Esophagus squamous epithelium (tissue), 5 donors: ENCODE results near the gene NUBPL. TPM values are rescaled to one million over a fixed set of nuclear protein-coding genes. Genes with fewer than 3 reads are reported as not detected.

Source experiments
- DNase-seq: peaks from one replicate; lab custom pipeline; 2025; lab: John Stamatoyannopoulos, UW
- H3K27ac ChIP-seq, 4 donors: fragments of 200-600 bp; sonication (generic); one replicate each; pipeline ENCODE4 v1.5.1; 2016 to 2019; ENCODE audit warnings: mild to moderate bottlenecking in 1 of 4
- H3K27me3 ChIP-seq, 4 donors: fragments of 200-600 bp; sonication (generic); 1 replicate in 3 of 4; 2 replicates in 1 of 4; pipeline versions ENCODE4 v1.5.1 to v1.6.0; 2017 to 2021; ENCODE audit warnings: antibody characterized with exemption in 1 of 4
- H3K36me3 ChIP-seq, 3 donors: fragments of 200-600 bp; sonication (generic); one replicate each; pipeline ENCODE4 v1.5.1; 2016 to 2019
- H3K4me1 ChIP-seq, 3 donors: fragments of 200-600 bp; sonication (generic); one replicate each; pipeline ENCODE4 v1.5.1; 2017 to 2019
- H3K4me3 ChIP-seq, 4 donors: fragments of 200-600 bp; sonication (generic); 1 replicate in 3 of 4; 2 replicates in 1 of 4; pipeline ENCODE4 v1.5.1; 2016 to 2019; ENCODE audit warnings: mild to moderate bottlenecking in 2 of 4, moderate library complexity in 1 of 4
- H3K9me3 ChIP-seq, 3 donors: fragments of 200-600 bp; sonication (generic); one replicate each; pipeline ENCODE4 v1.5.1; 2016 to 2019
- POLR2A ChIP-seq, 4 donors: fragments of 450-650 bp; IDR thresholded peaks; one replicate each; pipeline ENCODE4 v1.6.1; 2017; ENCODE audit warnings: antibody characterized with exemption in 4 of 4, mild to moderate bottlenecking in 4 of 4, moderate library complexity in 3 of 4
- WGBS, 2 donors: methylation state at CpG; one replicate each; pipeline ENCODE4 v1.1.5; 2018; 5-methylcytosine and 5-hydroxymethylcytosine counted together
- intact Hi-C: fragments of 100-400 bp; cut with DNase I; formaldehyde crosslinking; loops from one replicate; pipeline ENCODE4 v1.15.0; 2022
- total RNA-seq, 4 donors: library from RNA; depleted of rRNA; stranded (reverse); fragments of >200 nt; gene quantifications; one replicate each; pipeline ENCODE4 v1.1.0, GENCODE V29; 2016
- TF ChIP-seq, protein P1 (sequence below), 6 experiments: fragments of 450-650 bp in 4 of 6; fragments of 200-600 bp in 2 of 6; sonication (generic) in 2 of 6; IDR thresholded peaks; one replicate each; pipeline ENCODE4 v1.5.1; 2016 to 2019; ENCODE audit warnings: antibody characterized with exemption in 6 of 6, mild to moderate bottlenecking in 4 of 6, moderate library complexity in 4 of 6
- donor health status: DM: yes; HTN: yes; CAD: no.

NUBPL gene
- total RNA-seq, 4 donors from 2014 or later, result 2.9 to 8.4 (median 6.8) TPM

DNA sequence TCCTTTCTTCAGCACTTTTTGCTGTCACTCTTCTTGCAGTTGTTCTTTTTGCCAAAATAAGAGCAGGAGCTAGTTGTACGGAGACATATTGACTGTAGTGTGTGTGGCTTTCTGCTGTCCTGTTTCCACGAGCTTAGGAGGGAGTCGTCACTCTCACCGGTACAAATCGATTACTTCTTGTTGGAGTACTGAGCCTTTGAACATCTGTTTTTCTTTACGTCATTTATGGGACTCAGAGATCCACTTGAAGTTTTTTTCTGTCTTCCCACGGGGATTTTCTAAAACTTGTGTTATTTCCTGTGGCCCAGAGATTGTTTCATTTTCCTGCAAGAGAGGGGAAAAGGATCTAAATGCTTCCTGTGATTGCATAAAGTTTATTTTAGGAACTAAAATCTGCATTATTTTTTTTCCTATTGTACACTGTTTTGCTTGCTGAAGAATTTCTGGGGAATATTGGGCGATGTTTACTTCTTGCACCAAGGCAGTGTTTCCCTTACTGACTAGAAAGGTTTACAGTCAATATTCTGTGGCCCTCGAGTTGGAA, 316.1 kb downstream of the NUBPL start:
- H3K4me1 ChIP-seq, result no peaks in the 10 kb centered on the region
- 45 to 59% methylated on average over 9 of the region's 9 CpGs for WGBS, 2 donors
- no peaks in the 10 kb centered on the region for H3K36me3 ChIP-seq
- DNase-seq, result no peak
- H3K27ac ChIP-seq, result peak overlapping the region in 2 of 4 donors; percentile 11
- H3K27me3 ChIP-seq, result no peaks in the 10 kb centered on the region
- no peaks in the 10 kb centered on the region for H3K9me3 ChIP-seq
- intact Hi-C loops, result no loop called here
- TF ChIP-seq, protein P1, sequence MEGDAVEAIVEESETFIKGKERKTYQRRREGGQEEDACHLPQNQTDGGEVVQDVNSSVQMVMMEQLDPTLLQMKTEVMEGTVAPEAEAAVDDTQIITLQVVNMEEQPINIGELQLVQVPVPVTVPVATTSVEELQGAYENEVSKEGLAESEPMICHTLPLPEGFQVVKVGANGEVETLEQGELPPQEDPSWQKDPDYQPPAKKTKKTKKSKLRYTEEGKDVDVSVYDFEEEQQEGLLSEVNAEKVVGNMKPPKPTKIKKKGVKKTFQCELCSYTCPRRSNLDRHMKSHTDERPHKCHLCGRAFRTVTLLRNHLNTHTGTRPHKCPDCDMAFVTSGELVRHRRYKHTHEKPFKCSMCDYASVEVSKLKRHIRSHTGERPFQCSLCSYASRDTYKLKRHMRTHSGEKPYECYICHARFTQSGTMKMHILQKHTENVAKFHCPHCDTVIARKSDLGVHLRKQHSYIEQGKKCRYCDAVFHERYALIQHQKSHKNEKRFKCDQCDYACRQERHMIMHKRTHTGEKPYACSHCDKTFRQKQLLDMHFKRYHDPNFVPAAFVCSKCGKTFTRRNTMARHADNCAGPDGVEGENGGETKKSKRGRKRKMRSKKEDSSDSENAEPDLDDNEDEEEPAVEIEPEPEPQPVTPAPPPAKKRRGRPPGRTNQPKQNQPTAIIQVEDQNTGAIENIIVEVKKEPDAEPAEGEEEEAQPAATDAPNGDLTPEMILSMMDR (IDR thresholded peaks at IDR 0.05), result no peak
- TF ChIP-seq POLR2A (IDR thresholded peaks at IDR 0.05), result no peak
- H3K4me3 ChIP-seq, result peak overlapping the region in 2 of 4 donors; percentile 15 to 28

DNA sequence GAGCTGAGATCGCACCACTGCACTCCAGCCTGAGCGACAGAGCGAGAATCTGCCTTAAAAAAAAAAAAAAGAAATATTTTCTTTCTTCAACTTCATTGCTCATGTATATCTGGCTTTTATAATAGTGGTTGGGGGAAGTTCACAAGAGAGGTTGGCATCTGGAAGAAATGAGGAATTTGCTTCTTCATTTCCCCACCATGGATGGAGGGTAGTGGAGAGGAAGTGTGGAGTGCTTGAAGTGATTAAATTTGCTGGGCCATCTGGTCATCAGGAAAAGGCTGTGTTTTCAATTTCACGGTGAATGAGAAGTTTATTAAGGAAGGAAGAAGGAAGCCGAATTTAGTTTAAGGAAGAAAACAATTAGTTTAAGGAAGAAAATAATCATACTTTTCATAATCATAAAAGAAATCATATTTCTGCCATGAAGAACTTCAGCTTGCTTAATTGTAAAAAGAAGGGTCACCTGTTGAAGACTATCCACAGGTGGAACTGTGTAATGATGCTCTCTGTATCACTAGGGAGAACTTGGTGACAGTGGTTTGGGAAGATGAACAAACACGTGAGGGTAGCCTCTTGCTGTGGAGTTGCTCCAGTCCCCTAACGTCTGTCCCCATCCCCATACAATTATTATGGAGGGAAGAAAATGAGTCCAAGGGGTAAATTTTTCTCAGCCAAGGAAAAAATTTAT, 318.6 kb downstream of the NUBPL start:
- no peaks in the 10 kb centered on the region for H3K36me3 ChIP-seq
- H3K9me3 ChIP-seq, result no peaks in the 10 kb centered on the region
- no peaks in the 10 kb centered on the region for H3K27me3 ChIP-seq
- no peak overlapping the region for H3K27ac ChIP-seq
- H3K4me1 ChIP-seq, result no peaks in the 10 kb centered on the region
- no peak overlapping the region for H3K4me3 ChIP-seq
- no peak for DNase-seq
- TF ChIP-seq, protein P1 (IDR thresholded peaks at IDR 0.05), result no peak
- no peak for TF ChIP-seq POLR2A (IDR thresholded peaks at IDR 0.05)
- intact Hi-C loops, result no loop called here
- 70 to 79% methylated on average over 7 of the region's 7 CpGs for WGBS, 2 donors

DNA sequence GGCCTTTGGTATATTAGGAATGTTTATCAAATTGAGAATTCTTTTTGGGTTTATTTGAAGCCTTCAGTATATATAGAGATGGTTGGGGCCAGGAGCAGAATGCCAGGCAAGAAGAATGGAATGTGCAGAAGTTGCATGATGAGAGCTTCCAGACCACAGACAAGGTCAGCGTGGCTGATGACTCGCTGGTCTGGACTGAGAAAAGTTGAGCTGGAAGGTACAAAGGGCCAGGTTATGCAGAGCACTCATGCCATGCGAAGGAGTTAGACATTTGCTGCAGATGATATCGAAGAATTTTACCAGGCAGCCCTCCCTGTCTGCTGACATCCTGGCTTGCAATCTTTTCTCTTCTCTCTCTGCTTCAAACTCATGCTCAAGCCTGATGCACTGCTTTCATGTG, 319.7 kb downstream of the NUBPL start:
- no peak for TF ChIP-seq POLR2A (IDR thresholded peaks at IDR 0.05)
- TF ChIP-seq, protein P1 (IDR thresholded peaks at IDR 0.05), result no peak
- 60 to 62% methylated on average over 4 of the region's 4 CpGs for WGBS, 2 donors
- Histone ChIP-seq H3K27me3 (no peaks in the 10 kb centered on the region), H3K9me3 (no peaks in the 10 kb centered on the region), H3K27ac (no peak overlapping the region), H3K4me3 (no peak overlapping the region), H3K4me1 (no peaks in the 10 kb centered on the region), H3K36me3 (no peaks in the 10 kb centered on the region)
- intact Hi-C loops, result no loop called here
- DNase-seq, result no peak

DNA sequence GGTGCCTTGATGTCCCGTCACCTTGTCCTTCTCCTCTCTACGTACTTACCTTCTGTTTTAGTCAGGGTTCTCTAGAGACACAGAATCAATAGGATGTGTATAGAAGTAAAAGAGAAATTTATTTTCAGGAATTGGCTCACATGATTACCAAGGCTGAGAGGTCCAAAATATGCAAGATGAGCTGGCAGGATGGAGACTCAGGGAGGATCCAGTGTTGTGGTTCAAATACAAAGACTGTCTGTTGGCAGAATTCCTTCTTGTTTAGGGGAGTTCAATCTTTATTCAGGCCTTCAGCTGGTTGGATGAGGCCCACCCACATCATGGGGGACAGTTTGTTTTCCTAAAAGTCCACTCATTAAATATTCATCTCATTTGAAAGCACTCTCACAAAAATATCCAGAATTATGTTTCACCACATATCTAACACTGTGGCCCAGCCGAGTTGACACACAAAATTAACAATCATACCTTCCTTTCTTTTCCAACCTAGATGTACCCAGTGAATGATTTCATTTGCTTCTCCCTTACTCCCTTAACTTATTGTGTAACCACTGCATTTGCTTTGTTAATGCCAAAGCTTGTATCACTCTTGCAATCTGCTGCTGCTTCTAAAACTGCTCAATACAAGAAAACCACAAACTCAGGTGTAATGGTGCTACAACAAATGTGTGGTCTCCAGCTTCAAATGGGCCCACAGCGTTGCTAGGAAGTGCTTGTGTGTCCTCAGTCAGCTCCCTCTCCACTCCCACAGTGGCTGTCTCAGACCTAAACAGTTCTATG, 320.5 kb downstream of the NUBPL start:
- Histone ChIP-seq H3K27ac (no peak overlapping the region), H3K4me3 (no peak overlapping the region), H3K4me1 (no peaks in the 10 kb centered on the region), H3K9me3 (no peaks in the 10 kb centered on the region), H3K27me3 (no peaks in the 10 kb centered on the region), H3K36me3 (no peaks in the 10 kb centered on the region)
- WGBS, 2 donors, result 86 to 91% methylated on average over 4 of the region's 4 CpGs
- TF ChIP-seq, protein P1 (IDR thresholded peaks at IDR 0.05), result no peak
- no peak for TF ChIP-seq POLR2A (IDR thresholded peaks at IDR 0.05)
- DNase-seq, result no peak
- intact Hi-C loops, result no loop called here

DNA sequence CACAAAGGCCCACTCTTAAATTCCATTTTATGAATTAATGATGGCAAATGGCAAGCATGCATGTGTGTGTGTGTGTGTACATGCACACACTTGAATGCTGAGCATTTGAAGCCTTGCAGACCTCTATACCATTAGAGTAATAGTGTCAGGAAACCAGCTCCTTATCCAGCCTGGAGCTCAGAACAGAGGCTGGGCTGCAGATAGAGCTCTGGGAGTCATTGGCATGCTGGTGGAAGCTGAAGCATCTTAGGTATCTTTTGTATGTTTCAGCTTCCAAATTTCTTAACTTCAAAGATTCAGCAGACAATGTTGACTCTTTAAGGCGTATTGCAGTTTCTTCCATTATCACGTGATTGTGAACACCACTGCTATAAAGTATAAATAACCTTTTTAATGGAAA, 323.0 kb downstream of the NUBPL start:
- DNase-seq, result no peak
- no peaks in the 10 kb centered on the region for H3K36me3 ChIP-seq
- WGBS, 2 donors, result 91 to 98% methylated on average over 2 of the region's 2 CpGs
- no peak for TF ChIP-seq POLR2A (IDR thresholded peaks at IDR 0.05)
- TF ChIP-seq, protein P1 (IDR thresholded peaks at IDR 0.05), result no peak
- H3K4me3 ChIP-seq, result no peak overlapping the region
- no peaks in the 10 kb centered on the region for H3K27me3 ChIP-seq
- intact Hi-C loops, result no loop called here
- no peak overlapping the region for H3K27ac ChIP-seq
- H3K9me3 ChIP-seq, result no peaks in the 10 kb centered on the region
- no peaks in the 10 kb centered on the region for H3K4me1 ChIP-seq
